Stimulated activated CD4-positive, alpha-beta T cell treated with anti-CD3 and anti-CD28 coated beads, Interleukin-4, amount 100 ng/mL, for 1 hour (primary cell): ENCODE data around the gene MXI1.
"Not testable (repeated sequence)": the region's sequence is repeated elsewhere in the genome, so short reads cannot be mapped to it uniquely, and the experiment has no call there.

Experiments used
- DNase-seq: peaks from one replicate; pipeline ENCODE4 v3.0.0-alpha.2; 2020

MXI1 gene

DNA sequence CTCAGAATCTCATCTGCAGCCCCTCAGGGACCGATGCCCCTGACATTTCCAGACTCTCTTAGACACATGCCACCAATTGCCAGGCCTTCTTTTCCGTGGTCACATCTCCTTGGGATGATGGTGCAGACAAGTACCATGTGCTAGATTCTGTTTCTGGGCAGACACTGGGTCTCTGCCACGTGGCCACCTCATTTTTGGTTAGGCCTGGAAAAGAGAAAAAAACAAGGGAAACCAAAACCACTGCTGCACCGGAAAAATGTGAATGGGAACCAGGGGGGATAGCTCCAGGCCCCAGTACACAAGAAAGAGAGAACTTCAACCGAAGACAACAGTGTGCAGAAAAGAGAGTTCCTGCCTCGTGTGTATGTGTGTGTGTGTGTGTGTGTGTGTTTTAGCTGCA lies 23.0 kb upstream of the MXI1 start:
- no peak for DNase-seq

DNA sequence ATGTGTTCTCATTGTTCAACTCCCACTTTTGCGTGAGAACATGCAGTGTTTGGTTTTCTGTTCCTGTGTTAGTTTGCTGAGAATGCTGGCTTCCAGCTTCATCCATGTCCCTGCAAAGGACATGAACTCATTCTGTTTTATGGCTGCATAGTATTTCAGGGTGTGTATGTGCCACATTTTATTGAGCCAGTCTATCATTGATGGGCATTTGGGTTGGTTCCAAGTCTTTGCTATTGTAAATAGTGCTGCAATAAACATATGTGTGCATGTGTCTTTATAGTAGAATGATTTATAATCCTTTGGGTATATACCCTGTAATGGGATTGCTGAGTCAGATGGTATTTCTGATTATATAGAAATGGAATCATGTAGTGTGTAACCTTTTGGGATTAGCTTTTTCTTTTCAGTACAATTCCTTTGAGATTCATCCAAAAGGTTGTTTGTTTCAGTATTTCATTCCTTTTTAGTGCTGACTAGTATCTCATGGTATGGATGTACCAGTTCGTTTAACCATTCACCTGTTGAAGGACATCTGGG lies 21.7 kb upstream of the MXI1 start:
- DNase-seq = not testable (repeated sequence)

DNA sequence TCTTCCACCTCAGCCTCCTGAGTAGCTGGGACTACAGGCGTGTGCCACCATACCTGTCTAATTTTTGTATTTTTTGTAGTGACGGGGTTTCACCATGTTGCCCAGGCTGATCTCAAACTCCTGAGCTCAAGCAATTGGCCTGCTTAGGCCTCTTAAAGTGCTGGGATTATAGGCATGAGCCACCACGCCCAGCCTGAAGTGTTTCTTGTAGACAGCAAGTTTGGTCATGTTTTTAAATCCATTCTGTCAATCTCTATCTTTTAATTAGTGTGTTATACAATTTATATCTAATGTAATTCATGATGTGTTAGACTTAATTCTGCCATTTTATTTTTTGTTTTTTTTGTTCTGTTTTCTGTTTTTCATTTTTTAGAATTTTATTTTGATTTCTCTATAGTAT lies 17.2 kb upstream of the MXI1 start:
- no peak for DNase-seq

DNA sequence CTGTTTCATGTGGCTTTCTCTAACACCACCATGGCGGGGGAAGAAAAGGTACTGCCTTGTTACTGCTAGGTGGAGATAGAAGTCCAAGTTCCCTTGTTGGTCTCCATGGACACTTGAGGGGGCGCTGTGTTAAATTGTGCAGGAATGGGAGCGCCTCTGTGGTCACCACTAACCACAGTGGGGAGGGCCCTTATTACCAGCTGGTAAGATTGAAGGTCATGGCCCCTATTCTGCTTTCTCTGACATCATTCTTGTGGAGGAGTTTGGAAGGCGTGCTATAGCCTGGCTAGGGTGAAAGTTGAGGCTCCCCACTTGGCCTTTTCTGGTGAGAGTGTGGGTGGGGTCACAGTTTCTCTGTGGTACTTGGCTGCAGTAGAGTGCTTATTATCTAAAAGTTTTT lies 14.9 kb upstream of the MXI1 start:
- no peak for DNase-seq

DNA sequence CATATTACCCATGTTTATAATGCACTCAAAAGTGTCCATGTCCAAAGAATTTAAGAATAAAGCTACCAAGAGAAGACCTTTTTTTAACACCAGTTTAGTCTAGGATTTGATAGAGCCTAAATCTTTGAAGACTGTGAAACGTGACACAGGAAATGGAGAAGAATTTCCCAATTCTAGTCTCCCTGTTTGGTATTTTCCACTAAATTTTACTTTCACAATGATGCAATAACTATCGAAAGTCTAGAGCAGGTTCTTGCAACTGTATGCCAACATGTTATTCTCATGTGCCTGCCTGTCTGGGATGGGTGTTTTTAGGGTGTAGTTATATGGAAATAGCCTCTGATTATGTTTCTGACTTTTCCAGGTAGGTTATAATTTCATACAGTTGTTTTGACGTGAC lies 6.9 kb upstream of the MXI1 start:
- DNase-seq = no peak

DNA sequence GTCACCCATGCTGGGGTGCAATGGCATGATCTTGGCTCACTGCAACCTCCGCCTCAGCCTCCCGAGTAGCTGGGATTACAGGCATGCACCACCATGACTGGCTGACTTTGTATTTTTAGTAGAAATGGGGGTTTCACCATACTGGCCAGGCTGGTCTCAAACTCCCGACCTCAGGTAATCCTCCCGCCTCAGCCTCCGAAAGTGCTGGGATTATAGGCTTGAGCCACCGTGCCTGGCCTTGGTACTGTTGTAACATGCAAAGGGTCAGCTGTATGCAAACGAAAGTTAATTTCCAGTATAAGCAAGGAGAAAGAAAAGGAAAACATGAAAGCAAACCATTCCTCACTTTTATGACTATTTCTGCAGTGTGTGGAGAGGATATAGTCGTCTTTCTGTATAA lies 6.4 kb upstream of the MXI1 start:
- DNase-seq = not testable (repeated sequence)

DNA sequence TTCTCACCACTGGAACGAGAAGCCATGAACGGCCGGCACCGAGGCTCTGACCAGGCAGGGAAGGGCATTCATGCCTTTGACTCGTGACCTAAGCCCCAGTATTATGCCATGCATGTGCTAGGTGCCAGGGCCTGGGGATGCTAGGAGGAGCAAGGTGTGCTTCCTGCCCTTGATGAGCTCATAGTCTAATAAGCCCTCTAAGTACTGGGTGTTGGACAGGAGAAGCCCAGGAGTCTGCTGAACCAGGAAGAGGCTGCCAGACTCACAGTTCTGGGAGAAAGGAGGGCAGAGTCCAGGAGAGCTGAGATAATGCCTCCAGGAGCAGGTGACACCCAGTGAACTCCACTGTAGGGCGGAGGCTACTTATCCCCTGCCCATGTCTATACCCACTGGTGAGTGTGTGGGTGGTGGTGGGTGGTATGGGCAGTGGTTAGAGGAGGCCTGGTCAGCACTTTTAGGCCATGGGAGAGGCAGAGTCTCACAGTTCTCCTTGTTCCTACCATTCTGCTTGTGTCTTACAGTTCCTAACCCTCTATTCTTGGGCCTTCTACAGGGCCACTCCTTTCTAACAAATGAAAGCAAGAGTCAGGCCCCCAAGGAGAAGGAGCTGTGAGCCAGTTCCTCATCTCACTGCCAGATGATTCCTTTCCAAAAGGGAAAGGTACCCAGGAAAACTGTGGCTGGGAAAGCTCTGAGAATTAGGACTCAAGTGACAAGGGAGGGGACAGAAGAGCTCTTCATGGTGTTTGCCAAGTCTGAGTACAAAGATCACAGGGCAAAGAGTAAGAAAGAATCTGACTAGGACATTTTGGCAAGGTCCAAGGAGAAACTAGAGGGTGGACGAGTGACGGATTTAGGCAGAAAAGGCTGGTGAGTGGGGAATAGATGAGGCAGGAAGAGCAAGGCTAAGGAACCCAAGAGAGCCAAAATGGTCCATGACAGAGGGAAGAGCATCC lies 3.6 kb upstream of the MXI1 start:
- DNase-seq = no peak

DNA sequence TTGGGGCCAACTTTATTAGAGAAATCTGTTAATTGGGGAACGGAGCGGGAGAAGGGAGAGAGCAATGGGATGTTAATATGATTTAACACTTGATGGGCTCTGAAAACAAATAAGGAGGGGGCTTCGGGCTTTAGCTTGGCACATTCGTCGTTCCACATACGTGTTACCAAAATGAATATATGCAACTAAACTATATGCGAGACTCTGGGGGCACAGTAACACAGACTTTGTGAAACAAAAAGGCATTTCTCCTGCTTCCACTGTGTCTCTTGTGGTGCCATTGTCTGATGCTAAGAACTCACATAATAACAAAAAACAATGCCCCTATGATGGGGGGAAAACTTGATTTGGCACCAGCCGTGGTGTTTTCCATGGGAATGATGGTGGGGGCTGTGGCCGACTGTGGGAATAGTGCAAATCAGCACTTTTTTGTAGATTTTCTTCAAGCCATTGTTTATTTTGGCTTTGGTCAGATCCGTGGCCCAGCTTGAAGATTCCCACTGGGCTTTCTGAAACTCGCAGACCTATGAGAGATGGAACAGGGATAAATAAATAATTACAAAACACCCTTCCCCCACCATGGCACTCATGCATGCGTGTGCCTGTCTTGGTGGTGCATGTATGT lies 2.2 kb upstream of the MXI1 start:
- DNase-seq = no peak

DNA sequence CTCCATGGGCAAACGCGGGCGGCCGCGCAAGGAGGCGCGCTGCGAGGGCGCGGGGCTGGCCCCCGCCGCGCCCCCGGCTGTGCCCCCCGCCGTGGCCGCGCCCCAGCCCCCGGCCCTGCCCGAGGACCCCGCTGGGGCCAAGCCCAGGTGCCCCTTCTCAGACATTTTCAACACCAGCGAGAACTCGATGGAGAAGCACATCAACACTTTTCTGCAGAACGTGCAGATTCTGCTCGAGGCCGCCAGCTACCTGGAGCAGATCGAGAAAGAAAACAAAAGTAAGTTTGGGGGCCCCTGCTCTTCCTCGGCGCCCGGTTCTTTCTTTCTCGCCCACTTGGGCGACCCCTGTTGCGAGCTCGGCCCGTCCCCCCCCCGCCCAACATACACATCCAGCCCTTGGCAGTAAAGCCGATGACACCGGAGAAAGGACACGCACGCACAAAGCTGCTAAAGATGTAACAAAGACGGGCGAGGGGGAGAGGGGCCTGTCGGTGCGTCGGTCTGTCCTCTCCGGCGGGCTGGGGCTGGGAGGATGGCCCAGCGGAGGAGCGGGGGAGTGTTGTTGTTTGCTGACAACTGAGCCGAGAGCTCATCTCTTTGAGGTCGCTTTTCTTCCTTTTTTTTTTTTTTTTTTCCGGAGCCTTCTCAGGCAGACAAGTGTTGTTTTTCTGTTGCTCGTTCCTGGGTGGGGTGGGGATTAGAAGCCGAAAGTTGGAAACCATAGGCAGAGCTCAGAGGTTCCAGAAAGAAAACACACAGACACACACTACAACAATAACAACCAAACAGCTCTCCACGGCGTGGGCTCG lies 604 bp downstream of the MXI1 start:
- DNase-seq = peak; percentile 44

DNA sequence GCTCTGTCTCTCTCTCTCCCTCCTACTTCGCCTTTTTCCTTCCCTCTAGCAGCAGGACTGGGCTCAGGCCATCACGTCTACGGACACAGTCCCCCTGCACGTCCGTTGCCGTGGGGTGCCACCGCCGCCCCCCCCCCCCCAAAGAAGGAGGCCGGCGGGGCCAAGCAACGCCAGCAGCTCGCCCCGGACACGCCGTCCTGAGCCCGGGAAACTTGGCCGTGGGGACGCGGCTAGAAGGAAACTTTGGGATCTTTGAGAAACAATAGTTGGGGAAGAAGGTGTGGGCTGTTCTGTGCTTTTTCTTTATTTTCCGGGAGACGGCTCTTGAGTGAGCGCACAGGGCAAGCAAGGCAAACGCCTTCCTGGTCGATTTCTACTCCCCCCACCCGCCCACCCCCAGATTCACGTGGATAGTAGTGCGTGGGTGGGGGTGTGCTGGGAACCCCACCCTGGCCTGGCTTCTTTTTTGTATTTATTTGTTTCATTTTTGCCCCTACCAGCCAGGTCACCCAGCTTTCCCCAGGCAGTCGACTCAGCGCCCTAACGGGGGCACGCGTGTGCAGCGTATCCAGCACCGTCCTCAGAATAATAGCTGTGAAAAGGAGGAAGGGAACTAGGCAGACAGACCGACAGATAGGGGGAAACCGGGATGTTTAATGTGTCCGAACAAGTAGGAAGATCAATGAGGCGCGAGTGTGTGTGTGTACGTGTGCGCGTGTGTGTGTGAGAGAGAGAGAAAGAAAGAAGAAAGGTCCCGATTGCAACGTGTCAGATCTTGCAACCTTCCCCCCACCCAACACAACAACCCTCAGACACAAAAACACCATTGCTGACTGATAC lies 1.4 kb downstream of the MXI1 start:
- peak; percentile 34 for DNase-seq

DNA sequence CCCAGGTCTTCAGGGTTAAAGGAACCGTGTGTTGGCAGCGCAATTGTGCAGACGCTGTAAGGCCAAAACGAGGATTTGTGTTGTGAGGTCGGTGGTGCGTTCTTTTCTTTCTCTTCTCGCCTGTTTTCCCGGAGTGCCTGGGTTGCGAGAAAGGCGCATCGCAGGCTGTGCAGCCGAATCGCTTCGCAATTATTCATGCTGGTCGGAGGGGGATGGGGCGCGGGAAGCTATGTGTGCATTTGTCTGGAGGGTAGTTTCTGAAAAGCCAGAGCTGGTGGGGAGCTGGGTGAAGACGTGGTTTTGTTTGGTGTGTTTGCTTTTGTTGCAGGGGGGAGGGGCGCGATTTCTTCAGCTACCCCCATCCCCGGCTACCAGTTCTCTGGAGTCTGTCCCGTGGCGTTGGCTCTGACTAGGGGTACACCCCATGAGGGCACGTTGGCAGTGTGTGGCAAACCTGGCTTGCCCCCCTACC lies 2.1 kb downstream of the MXI1 start:
- peak; percentile 72 for DNase-seq

DNA sequence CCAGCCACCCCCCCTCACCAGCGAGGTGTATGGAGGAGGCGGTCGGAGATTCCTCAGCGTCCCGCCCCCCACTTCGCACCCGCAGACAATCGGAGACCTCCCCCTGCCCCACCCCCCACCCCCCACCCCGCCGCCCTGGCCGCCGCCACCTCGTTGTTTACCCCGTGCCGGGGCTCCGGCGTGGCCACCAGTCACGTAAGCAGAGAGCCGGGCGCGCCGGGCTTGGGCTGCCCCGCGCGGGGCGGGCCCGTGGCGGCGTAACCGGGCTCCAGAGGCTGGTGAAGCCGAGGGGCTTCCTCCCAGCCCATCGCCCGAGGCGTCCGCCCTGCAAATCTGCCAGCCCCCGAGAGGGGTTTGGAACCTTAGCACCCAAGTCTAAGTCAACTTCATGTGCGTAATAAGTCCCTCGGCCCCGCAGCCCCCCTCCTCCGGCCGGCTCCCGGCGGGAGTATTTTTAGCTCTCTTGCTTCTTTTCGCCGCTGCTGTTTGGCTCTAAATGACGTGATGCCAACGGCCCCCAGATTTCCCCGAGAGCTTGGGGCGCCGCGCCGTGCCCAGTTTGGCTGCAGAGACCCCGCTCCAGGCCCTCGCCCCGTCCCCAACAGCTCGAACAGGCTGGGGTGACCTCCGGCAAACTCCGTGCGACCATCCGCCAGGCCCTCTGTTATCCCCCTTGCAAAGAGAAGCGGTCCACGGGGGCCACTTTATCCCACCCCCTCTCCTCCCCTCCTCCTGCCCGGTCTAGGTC lies 2.7 kb downstream of the MXI1 start:
- DNase-seq = peak; percentile 52

DNA sequence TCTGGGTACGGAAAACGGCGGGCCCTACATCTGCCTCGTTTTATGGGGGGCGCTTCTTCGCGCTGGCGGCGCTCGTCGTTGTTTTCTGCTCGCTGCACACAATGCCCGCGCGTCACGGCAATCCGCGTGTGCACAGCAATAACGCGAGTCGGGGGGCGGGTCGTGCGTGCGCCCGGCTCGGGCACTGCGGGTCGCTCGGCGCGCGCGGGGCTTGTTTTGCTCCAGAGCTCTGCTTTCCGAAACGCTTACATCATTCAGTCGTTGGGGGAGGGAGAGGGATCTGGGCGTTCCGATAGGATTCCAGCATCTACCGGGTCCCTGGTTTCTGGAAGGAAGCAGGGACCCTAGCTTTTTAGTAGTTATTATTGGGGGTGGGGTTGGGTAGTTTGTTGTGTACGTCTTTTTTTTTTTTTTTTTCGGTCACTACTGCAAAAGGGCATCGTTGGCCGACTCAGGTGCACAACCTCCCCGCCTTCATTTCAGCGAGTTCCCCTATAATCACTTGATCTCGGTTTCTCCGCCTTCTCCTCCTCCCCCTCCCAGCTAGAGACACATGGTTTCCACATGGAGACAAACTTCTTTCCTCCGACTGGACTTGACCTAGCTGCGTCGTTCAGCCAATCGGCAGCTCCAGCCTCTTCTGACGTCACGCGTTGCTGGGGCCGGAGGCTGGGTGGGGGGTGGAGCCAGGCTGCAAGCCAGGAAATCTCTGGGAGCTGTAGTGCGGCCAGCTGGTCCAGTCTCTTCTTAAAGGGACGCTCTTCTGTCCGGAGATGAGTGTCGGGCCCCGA lies 3.5 kb downstream of the MXI1 start:
- peak; percentile 88 for DNase-seq

DNA sequence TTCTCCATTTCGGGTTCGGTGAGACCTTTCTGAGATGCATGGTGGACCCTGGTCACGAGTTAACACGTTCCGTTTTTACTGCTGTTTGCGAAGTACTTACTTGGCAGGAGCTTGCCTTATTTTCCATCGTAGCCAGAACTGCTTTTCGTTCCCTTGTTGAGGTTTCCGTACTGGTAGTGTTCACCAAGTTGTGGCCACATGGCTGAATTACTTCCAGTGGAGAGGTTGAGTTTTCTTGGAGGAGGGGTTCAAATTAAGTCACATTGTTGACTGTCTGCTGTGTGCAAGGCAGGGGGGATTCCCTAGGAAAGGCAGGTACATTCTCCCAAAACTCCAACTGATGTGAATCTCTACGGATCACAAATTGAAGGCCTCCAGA lies 4.0 kb downstream of the MXI1 start:
- no peak for DNase-seq

DNA sequence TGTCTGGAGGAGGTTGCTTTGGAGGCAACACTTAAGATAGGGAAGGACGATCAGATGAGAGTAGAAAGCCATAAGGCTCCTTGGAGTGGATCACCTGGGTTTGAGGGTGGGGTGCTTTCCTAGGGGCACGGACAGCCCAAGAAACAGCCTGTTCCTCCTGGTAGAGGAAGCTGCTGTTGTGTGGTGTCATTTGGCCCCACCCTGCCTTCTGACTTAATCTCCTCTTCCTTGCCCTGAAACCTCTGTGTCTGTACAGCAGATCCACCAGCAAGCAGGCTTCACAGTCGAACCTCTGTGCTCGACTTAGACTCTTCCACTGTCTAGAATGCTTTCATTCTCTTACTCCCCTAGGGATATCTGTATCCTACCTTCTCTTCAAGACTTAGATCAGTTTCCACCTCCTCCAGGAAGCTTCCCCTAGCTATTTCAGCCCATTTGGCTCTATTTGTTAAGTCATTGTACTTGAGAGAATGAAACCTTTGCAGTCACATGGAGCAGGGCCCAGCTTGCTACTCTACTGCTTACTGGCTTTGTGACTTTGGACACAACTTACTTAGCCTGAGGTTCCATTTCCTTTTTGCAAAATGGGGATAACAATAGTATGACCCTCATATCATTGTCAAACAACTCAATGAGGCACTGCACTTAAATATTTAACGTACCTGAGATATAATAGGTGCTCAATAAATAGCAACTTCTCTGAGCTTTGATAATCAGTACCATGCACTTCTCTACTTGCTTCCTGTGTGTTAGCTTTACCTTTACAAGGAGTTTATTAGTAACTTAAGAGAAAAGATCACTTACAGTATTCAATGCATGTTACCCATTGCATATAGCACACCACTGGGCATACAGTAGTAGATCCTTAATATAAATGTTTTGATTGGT lies 5.0 kb downstream of the MXI1 start:
- peak; percentile 24 for DNase-seq

DNA sequence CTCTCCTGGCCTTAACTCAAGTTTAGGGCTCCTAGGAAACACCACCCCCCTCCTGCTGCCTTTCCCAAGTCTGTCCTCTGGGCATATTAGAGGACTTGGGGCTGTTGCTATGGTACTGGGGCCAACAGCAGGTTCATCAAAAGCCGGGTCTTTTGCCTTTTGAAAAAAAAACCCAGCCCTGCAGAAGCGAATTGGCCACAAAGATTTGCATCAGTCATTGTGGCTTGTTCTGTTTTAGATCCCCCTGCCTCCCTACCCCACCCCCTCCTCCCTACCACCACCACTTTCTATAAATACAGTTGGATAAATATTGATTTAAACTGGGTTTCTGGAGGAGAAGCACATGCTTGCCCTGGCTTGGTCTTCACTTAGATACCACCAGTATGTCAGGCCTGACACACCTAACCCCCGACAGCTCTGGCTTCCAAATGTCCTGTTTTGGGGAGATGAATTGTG lies 7.0 kb downstream of the MXI1 start:
- no peak for DNase-seq

DNA sequence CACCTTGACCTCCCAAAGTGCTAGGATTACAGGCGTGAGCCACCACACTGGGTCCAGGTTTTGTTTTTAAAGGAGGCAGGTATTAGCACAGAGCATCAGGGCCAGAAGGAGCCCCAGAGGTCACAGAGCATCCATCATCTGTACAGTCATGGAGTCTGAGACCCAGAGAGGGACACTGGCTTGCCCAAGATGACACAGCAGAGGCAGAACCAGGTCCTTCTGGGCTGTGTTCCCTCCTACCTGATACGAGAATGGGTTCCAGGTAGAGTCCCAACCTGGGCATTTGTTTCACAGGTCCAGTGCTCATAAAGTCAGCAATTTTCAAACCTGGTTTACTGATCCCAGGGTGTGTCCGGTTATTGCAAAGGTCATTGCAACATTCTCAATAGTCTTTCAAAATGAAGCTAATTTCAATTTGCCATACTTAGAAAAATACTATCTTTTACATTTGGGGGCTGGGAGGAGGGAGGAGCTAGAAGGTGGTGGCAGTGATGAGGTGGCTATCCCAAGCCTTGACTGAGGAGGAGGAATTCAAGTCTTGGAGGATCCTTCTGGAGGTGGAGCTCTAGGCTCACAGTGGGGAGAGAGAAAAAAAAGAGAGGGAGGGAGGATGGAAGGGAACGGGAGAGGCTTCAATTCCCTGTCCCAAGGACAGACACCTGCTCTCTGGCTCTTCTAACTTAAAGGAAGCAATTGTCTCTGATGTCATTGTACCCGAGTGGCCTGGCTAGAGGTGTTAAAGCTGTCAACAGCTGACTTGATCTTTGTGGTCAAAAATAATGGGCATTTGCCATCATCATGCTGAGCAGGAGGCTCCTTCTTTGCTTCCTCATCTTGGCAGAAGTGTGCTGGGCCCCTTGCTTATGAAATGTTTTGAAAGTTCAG lies 8.1 kb downstream of the MXI1 start:
- no peak for DNase-seq

DNA sequence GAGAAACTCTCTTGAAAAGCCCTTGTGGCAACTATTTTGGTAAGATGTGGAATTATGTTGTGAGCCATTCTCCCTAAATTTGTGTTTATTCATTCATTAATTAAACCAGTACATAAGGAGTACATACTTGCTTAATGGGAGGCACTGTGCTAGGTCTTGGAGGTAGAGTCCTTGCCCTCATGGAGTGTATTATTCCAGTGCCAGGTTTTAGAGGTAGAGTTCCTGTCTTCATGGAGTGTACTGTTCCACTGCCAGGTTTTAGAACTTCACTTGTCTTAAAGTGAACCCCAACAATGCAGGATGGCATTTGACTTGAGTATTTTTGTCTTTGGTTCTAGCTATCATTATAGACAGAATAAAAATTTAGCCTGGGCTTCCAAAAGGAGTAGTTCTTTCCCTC lies 8.8 kb downstream of the MXI1 start:
- DNase-seq = no peak
